Stimulated activated CD4-positive, alpha-beta T cell treated with anti-CD3 and anti-CD28 coated beads, Interleukin-4, amount 100 ng/mL, for 24 hours (primary cell): Measurements from ENCODE around the gene PCDHGA5.
"Not testable (repeated sequence)": the region's sequence is repeated elsewhere in the genome, so short reads cannot be mapped to it uniquely, and the experiment has no call there.

Experiments used
- DNase-seq: peaks from one replicate; pipeline ENCODE4 v3.0.0-alpha.2; 2020

PCDHGA5 gene

GRCh38 chr5:141388661-141389060 lies 24.7 kb downstream of the PCDHGA5 start:
- DNase-seq, result no peak

- DNase-seq, result no peak
These were observed 25.4 kb downstream of the PCDHGA5 start for GRCh38 chr5:141389153-141390042.

- no peak for DNase-seq
These were observed 28.7 kb downstream of the PCDHGA5 start, which contains the start of gene PCDHGA8 for GRCh38 chr5:141392429-141393198. TSS of gene PCDHGA8 (plus strand) at chr5:141392633. CDS start at chr5:141392814, 181 bp downstream.

GRCh38 chr5:141393267-141393666 lies 29.3 kb downstream of the PCDHGA5 start:
- DNase-seq, result no peak

GRCh38 chr5:141394401-141395187 lies 30.6 kb downstream of the PCDHGA5 start:
- not testable (repeated sequence) for DNase-seq

GRCh38 chr5:141397756-141398551 lies 34.0 kb downstream of the PCDHGA5 start, which contains the start of gene PCDHGB5:
TSS of gene PCDHGB5 (plus strand) at chr5:141397947. CDS start at chr5:141398128, 181 bp downstream.
- DNase-seq, result peak; percentile 26

- no peak for DNase-seq
These were observed 34.6 kb downstream of the PCDHGA5 start for GRCh38 chr5:141398608-141399007.

- DNase-seq, result no peak
These were observed 35.7 kb downstream of the PCDHGA5 start for GRCh38 chr5:141399555-141400258.

- no peak for DNase-seq
These were observed 38.7 kb downstream of the PCDHGA5 start, which contains the start of gene PCDHGA9 for GRCh38 chr5:141402553-141403243. TSS of gene PCDHGA9 (plus strand) at chr5:141402778. CDS start at chr5:141402953, 175 bp downstream.

GRCh38 chr5:141403387-141403786 lies 39.4 kb downstream of the PCDHGA5 start:
- DNase-seq, result no peak

GRCh38 chr5:141407790-141408505 lies 44.0 kb downstream of the PCDHGA5 start, which contains the start of gene PCDHGB6:
TSS of gene PCDHGB6 (plus strand) at chr5:141408021. CDS start at chr5:141408203, 182 bp downstream.
- peak; percentile 31 for DNase-seq

GRCh38 chr5:141409598-141410306 lies 45.8 kb downstream of the PCDHGA5 start:
- no peak for DNase-seq

GRCh38 chr5:141411575-141411974 lies 47.6 kb downstream of the PCDHGA5 start:
- no peak for DNase-seq

- peak; percentile 66 for DNase-seq
These were observed 49.0 kb downstream of the PCDHGA5 start, which contains the start of gene PCDHGA10 for GRCh38 chr5:141412854-141413539. TSS of gene PCDHGA10 (plus strand) at chr5:141412987. CDS start at chr5:141413176, 189 bp downstream.

GRCh38 chr5:141413540-141414069 lies 49.6 kb downstream of the PCDHGA5 start:
- DNase-seq, result no peak

GRCh38 chr5:141414548-141415274 lies 50.7 kb downstream of the PCDHGA5 start:
- not testable (repeated sequence) for DNase-seq

GRCh38 chr5:141415275-141415618 lies 51.3 kb downstream of the PCDHGA5 start:
- not testable (repeated sequence) for DNase-seq
